GM21786 (cell line): ENCODE measurements around the gene VTI1A.

Experiments used
- ATAC-seq: cut with Tn5 transposase; IDR thresholded peaks from one replicate; pipeline ENCODE4 v1.9.1; 2021; ENCODE audit not compliant: unreplicated experiment

Gene VTI1A

DNA sequence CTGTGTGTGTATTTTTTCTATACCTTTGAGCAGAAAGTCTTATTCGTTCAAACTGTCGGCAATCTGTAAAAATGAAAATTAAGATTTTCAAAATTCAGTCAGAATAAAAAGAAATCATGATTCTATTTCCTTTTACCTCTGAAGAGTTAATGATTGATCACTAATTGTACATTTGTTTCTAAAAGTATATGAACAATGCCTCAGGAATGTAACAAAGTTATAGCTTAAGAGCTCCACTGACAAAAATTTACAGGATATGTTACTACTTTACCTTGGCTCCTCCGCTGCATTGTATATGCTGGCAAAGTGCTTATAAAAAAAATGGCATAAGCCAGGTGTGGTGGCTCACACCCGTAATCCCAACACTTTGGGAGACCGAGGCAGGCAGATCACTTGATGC lies 225.7 kb downstream of the VTI1A start:
- ATAC-seq = no peak

DNA sequence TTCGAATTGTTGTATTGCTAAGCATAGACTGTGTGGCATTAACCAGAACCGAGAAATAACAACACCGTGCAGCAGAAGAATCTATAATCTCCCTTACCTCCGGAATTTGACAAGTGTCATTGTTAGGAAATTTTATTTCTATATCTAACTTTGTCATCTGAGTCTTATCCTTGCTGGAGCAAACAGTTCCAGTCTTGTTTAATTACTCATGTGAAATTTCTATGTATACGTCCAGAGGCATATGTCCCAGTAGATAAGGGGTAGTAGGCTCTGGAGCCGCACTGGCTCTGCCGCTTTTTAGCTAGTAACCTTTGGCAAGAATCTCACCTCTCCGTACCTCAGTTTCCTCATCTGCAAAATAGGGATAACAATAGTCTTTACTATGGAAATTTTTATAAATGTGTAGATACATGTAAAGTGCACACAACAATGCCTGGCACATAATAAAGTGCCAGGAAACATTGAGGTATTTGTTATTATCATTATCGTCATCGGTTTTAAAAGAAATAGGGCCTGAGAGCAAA lies 228.6 kb downstream of the VTI1A start:
- no peak for ATAC-seq

DNA sequence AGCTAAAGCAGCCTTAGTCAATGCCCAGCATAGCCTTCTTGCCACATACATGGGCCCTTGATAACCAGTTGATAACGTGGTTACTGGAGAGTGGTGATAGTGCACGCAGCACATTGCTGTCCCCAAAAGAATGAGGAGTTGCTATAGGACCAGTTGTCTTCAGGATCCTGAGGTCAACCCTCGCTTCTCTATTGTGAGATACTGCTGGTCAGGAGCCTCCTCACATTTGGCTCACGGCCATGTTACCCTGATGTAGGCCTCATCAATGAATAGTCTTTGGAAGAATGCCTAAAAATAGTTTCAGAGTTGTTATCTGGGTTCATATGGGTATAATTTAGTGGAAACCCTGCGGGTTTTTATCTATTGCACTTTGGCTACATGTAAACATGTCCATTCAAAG lies 230.7 kb downstream of the VTI1A start:
- ATAC-seq = no peak

DNA sequence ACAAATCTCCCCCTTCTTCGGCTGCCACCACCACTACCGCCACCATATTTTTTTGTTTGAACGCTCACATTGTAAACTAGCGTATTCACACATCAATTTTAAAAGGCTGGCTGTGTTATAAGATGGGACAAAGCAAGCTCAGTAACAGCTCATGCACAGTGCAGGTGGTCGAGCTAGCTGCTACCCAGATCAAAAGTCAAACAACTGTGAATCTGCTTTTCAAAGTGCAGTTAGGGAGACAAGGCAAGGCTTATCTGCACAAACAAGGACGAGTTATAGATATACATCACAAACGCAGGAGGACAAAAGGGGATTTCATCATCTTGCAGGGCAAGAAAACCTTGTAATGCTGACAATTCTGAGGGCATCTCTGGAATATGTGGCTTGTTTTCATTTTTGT lies 231.6 kb downstream of the VTI1A start:
- no peak for ATAC-seq

DNA sequence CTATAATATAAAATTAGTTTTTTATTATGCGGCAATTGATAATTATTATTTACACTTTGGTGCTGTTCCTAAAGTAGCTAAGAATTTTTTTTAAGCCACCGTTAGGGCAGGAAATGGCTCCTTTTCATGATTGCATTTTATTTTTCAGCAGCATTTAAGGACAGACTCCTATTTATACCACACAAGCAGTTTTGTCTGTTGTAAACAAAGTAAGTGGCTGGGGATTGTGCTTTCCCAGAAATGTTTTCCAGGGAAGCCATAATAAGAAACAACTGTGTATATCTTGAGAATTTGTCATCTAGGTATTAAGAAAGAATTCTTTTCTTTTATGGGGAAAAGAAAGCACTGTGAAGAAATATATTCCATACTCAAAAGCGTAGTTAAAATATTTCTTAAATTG lies 232.0 kb downstream of the VTI1A start:
- ATAC-seq = no peak

DNA sequence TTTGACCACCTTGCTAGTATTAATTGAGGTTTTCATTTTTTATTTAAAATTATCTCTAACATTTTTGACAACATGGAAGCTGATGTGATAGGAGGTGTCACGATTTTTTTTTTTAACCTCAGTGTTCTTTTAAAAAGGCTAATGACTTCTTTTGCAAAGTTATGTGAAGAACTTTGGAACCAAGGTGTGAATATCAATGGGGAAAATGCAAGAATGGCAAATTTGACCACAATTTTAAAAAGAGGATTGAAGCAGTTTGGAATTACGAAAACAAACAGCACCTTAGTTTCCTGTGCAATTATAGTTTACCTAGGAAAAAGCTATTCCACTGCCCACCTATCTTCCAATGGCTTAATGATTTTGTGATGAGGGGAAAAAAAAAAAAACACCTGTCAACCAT lies 232.4 kb downstream of the VTI1A start:
- ATAC-seq = no peak

DNA sequence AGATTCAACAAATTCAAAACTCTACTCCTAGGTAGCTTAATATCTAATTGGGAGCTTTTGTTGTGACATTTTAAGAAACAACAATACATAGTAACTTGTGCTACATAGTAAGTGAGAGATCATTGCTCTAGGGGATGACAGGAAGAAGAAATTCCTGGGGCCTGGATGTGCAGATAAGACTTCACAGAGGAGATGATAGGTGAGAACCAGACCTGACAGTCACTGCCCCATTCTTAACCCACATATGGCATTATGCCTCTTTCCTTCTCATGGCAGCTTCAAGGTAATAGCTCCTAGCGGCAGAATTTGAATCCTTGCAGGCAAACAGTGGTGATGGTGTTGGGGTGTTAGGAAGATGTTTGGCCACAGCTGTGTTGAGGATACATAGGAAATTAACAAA lies 233.6 kb downstream of the VTI1A start:
- ATAC-seq = no peak

DNA sequence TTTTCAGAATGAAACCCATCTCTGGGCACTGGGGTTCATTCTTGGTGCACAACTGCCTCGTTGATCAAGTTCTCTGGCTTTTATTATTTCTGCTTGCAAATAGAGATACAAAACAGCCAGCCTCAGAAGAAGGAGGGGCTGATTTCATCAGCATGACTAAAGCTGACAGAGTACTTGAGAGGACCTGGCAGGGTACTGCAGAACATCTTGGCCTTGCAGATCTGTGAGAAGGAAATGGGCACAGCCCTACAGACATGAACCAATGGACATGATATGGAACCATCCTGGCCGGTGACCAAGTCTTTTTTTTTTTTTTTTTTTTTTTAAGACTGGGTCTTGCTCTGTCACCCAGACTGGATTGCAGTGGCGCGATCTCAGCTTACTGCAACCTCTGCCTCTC lies 240.6 kb downstream of the VTI1A start:
- no peak for ATAC-seq

DNA sequence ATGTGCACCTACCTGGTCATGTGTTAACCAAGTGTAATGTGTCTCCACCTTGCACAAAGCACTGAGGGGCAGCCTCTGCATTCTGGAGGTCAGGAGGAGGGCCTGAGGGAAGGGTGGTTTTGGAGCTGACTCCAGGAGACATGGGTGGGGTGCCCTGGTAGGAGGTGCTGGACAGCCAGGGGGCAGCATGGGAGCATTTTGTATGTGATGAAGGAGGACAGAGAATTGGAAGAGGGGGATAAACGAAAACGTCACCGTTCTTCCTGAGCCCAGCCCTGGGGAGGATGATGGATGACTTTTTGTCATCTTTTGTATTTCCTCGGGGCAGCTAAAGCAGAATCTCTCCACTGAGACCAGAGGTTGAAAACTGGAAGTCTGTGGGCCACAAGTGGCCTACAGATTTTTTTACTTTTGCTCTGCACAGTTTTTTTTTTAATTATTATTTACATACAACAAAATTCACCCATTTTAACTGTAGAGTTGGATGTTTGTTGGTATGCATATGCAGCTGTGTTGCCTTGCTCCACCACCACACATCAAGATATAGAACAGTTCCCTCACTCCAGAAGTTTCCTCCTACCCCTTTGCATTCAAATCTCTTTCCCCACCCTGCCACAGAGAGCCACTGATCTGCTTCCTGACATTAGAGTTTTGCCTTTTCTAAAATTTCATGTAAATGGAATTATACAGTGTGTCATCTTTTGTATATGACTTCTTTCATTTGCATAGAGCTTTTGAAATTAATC lies 242.5 kb downstream of the VTI1A start:
- ATAC-seq = no peak

DNA sequence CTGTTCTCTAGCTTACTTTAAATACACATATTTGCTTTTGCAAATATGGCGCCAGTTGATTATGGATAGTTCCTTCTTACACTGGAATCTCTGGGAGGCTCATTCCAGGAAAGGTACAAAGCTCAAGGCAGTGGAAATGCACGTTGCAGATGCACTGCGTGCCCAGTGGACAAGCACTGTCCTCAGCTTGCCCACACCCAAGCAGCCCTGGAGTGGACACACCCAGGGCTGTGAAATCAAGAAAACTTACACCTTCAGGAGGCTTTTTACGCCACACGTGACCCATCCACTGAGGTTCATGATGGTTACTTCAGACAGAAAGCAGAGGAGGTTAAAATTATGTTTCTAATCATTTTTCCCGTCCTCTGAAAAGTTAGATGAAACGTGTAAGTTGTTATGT lies 248.5 kb downstream of the VTI1A start:
- no peak for ATAC-seq

DNA sequence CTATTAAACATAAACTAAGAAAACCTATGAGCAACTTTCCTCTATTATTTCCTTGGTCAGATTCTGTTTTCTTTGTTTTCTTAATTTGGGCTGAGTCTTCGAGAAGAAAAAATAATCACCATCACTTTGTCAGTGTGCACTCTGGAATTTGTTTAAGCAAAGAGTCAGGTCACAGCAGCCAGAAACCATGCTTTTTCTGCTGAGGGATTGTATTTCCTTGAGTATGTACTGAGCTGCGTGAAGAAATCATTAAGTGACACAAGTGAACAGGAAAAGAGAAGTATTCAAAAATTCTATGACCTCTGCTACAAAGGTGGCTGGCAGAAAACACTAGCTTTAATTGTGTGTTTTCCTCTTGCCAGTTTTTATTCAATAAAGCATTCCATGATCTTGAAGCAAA lies 249.6 kb downstream of the VTI1A start:
- ATAC-seq = no peak

DNA sequence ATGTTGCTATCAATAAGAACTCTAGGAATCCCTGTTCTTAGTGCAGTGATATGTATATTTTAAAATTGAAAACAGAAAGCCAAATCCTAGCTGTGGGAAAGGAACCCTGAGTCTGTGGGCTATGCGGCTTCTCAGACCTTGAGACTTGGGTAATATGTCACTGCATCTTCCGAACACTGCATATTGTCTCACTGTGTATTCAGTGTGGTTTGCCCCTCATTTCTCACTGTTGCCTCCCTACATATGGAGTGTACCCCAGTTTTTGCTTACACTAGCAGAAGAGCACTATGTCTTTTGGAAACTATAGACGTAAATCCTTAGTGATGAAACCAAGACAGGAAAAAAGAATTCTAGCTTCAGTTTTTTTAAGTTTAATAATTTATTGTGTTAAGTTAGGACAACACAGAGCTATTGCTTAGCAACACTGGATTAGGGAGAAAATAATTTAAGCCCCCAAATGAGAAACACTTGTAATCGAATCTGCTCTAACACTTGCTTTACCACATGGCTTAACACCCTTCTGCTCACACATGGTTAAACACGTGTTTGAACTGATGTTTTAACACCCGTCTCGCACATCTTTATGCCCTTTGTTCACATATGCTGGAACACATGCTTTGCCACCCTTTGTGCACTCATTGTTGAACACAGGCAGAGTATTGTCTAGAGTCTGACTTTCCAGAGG lies 251.3 kb downstream of the VTI1A start:
- ATAC-seq = no peak

DNA sequence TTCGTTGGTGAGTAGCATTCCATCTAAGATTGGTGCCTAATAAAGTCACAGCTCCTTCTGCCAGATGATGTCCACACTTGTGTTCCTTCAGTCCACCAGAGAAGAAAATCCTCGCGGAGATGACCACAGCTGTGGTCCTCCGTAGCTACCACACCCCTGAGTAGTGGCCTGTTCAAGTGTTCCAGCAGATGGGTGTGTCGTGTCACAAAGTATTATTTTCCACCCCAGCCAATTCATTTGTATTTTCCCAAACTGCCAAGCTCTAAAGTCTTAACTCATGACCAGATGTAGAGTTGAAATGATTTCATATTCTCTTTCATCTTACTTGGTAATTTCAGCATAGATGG lies 251.8 kb downstream of the VTI1A start:
- no peak for ATAC-seq

DNA sequence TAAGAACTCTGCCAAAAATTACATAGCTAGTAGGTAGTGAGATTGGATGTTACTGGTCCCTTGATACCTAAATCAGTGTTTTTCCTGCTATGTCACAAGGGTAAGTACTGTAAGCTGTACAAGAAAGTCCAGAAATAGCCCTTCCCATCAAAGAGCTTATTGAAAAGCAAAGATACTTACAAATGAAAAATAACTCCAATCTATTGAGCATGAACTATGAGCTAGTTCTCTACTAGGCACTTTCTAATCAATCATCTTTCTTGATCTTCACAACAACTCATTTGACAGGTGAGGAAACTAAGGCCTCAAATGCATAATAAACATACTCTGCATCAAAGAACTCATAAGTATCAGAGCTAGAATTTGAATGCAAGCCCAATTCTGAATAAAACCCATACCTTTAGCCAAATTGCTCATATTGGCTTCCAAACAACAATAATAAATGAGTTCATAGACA lies 253.2 kb downstream of the VTI1A start:
- no peak for ATAC-seq

DNA sequence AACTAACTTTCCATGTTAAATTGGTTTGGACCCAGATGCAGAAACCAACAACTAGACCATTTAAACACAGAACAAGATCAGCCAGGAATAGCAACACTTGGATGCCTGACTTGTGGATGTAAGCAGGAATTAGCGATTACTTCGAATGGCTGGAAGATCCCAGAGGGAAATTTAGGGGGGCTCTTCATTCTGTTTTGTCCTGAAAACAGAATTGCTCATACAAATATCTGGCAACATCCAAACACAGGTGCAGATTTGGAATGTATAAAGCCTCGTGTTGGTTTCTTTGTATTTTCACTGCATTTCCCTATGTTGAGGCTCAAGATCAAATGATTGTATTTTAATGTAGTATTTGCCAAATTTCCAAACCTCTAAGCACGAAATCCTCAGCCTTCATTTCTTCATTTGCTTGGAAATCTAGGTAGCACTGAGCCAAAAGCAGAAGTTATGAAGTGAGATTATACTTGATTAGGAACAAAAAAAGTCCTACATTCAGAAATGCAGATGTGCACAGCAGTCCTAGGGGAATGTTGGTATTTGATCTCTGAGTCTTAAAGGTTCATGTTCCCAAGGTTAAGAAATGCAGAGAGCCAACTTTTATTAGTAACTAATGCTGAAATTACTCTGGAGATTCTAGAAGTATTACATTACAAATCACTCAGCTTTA lies 254.3 kb downstream of the VTI1A start:
- no peak for ATAC-seq

DNA sequence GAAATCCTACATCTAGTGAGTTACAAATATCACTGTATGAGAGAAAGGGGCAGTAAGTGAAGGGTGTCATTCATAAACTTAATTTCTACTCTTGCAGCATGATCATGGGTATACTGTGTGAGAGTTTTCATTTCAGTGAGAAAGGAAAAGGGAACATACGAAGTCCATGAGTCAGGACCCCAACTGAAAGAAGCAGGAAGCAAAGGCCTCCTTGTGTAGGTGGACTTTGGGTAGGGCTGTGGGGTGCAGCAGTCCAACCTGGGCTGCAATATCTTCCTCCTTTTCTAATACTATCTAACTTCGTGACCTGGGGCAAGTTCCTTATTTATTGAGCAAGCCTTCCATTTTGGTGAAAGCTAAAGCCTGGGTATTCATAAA lies 254.9 kb downstream of the VTI1A start:
- ATAC-seq = no peak

DNA sequence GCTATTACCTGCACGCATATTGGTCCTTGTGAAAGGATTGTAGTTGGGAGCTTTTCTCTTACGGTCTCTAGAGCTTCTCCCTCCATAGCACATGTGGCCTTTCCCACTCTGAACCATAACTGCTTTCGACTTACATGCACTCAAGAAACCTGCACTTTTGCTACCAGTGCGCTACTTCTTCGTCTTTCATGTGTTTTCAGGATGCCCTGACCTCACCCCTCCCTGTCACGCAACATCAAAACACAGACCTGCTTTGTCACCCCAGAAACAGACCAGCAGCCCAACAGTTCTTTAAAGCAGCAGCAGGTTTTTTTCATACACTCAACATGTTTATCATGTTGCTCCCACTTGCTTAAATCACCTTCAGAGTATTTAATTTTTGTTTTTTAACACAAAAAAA lies 259.6 kb downstream of the VTI1A start:
- ATAC-seq = no peak

DNA sequence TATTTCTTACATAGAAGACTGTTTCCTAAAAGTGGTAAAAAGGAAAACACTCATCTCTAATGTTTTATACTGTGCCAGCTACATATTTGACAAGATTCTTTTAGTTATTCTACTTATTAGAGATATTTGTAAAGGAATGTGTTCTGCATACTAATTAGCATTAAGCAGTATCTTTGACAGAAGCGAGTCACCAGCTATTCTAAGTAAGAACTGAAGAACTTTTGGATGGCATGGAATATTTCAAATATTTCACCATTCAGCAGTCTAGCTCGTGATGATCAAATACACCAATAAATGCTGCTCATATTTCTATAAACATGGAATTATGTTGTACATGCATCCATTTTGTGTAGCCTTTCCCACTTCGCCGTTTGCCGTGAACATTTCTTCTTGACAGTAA lies 261.4 kb downstream of the VTI1A start:
- ATAC-seq = no peak

DNA sequence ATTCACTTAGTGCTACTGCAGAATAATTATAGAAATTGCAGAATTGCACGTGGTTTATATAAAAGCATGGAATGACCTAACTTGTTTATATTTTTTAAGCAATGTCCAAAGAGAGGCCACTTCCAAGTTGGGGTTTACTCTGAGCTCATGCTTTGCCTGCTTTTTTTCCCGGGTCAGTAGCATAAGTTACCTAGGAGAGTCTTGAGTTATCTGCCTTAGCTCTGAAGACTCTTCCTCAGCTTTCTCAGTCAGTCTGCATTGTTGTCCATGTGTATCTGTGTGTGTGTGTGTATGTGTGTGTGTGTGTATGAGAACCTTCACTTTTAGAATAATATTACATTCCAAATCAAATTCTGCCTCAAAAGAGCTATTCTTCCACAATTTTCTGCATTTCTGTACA lies 263.5 kb downstream of the VTI1A start:
- no peak for ATAC-seq

DNA sequence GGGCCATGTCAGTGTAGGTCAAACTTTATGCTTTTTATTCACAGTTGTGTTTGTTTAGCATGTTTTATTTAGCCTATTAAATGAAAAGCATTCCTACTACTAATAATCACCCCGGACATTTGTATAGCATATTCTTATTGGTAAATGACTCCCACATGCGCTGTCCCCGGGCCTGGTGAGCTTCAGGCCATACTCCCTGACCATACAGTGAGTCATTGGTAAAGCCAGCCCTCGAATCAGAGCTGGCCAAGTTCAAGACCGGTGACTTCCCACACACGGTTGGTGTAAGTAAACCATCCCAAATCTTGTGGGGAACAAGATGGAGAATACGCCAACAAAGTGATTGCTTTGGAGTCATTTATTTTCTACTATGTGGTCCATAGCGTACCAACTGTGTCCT lies 264.4 kb downstream of the VTI1A start:
- ATAC-seq = no peak

DNA sequence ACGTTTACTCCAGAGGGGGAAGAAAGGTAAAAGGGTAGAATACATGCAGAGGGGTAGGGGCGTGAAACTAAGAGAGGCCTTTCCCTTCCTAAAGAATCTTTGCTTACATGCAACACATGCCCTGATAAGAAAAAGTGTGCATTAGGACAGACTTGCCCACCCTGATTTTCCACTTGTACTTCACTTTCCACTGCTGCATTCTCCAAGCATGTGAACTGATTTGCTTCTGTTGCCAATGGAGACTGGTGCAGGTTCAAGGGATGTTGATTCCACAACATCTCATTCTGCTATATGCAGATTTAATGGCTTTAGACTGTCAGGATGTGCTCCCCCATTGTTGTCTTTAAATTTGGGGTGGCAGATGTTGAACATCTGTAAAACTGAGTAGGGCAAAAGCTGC lies 265.5 kb downstream of the VTI1A start:
- ATAC-seq = no peak

DNA sequence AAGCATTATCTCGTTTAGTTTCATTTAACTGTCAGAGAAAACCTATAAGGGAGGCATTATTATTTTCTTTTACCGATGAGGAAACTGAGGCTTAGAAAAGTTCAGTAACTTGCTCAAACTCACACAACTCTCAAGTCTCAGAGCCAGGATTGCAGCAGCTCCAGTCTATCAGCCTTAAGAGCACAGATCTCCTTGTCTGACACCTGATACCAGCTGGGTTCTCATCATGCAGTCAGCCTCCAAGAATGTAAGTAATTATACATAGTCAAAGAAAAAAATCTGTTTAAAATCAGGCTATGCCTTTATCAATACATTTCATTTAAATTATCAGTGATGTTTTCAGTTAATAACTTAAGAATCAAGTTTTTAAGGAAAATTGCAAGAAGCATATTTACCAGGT lies 266.4 kb downstream of the VTI1A start:
- no peak for ATAC-seq
